GM21360 (cell line): Measurements from ENCODE around the gene DDX54.
"Not testable (repeated sequence)": the region's sequence is repeated elsewhere in the genome, so short reads cannot be mapped to it uniquely, and the experiment has no call there.

Experiments
- ATAC-seq: cut with Tn5 transposase; IDR thresholded peaks from one replicate; pipeline ENCODE4 v1.9.1; 2021; ENCODE audit warnings: mild to moderate bottlenecking, moderate library complexity; ENCODE audit not compliant: unreplicated experiment

DDX54 gene

GRCh38 chr12:113129664-113130456 lies 55.4 kb downstream of the DDX54 start:
- no peak for ATAC-seq

DNA sequence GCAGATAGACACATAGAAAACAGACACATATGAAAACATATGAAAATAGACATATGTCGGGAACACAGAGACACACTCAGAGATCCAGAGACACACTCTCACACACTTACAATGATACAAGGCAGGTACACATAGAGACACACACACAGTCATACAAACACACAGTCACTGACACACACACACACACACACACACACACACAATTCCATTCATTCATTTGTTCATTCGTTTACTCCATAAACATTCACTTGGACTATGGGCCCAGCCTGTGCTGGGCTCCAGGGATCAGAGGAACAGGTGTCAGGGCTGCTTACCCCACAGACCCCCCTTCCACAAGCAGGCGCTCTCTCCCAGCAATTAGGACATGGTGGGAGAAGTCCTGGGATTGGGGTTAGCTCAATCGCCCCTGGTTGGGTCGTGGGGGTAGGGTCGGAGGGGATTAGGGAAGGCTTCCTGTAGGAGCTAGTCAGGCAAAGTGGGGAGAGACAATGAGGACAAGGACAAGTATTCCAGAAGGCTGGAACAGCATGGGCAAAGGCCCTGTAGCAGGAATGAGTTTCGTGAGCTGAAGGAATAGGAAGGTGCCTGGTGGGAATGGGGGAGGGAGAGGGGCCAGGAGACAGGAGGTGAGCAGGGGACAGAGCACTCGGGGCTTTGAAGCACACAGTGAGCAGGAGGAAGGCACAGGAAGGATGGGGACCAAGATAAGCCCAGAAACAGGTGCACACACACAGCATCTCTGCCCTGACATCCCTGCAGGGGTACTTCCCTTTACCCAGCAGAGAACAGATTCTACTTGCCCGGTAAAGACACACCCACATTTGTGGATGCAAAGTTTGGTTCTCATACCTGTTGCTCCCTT lies 56.2 kb downstream of the DDX54 start:
- ATAC-seq = no peak

GRCh38 chr12:113127791-113128199 lies 57.5 kb downstream of the DDX54 start:
- ATAC-seq = no peak

GRCh38 chr12:113120670-113121370 lies 64.5 kb downstream of the DDX54 start:
- ATAC-seq = no peak

GRCh38 chr12:113119980-113120669 lies 65.2 kb downstream of the DDX54 start:
- no peak for ATAC-seq

DNA sequence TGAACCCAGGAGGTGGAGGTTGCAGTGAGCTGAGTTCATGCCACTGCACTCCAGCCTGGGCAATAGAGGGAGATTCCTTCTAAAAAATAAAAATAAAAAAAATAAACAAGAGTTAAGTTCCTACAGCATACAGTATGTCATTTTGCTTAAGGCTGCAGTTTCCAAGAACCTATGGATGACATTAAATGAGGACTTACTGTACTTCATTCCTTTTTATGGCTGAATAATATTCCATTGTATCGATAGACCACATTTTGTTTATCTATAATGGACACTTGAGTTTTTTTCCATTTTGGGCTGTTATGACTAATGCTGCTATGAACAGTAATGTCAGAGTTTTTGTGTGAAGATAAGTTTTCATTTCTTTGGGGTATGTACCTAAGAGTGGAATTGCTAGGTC lies 67.1 kb downstream of the DDX54 start:
- no peak for ATAC-seq

GRCh38 chr12:113117684-113118083 lies 67.6 kb downstream of the DDX54 start:
- not testable (repeated sequence) for ATAC-seq

GRCh38 chr12:113116875-113117274 lies 68.4 kb downstream of the DDX54 start:
- no peak for ATAC-seq

DNA sequence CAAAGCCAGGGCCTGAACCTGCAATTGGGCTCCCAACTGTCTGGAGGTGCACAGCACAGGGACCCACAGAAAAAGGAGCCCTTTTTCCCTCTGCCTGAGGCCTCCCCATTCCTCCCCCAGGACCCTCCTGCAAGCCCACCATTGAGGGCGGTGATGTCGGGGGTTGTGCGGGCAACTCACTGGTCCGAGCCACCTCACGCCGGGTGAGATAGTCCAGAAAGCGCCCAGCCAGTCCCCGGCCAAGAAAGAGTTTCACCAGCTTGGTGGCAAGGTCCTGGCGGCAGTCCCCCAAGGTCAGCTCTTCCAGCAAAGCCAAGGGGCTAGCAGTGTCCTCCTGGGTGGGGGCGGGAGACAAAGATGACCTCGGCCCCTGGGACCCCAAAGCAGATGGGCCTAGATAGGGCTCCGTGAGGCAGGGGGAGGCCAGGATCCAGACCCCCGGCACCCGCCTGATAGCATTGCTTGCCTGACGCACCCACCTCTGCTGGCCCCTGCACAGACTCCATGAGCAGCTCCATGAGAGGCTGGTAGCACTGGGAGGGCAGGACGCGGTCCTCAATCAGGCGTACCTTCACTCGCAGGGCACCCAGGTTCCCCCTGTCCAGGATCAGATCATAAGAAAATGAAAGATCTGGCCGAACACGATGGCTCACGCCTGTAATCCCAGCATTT lies 69.7 kb downstream of the DDX54 start:
- ATAC-seq = no peak

GRCh38 chr12:113114447-113115178 lies 70.7 kb downstream of the DDX54 start:
- no peak for ATAC-seq

DNA sequence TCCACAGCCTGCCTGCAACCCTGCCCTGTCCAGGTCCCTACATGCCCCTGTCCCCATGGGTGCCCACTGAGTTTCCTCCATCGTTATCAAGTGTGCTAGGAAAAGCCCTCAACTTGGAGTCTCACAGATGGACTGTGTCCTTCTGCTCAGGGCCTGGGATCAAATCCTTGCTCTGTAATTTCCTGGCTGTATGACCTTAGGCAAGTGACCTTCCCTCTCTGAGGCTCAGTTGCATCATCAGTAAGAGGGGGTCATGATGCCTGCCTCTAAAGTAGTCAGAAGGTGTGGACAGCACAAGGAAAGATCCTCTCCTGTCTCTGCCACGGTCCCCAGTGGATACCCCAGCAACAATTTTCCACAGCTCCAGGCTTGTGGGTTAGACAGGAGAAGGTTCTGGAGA lies 71.9 kb downstream of the DDX54 start:
- ATAC-seq = no peak

DNA sequence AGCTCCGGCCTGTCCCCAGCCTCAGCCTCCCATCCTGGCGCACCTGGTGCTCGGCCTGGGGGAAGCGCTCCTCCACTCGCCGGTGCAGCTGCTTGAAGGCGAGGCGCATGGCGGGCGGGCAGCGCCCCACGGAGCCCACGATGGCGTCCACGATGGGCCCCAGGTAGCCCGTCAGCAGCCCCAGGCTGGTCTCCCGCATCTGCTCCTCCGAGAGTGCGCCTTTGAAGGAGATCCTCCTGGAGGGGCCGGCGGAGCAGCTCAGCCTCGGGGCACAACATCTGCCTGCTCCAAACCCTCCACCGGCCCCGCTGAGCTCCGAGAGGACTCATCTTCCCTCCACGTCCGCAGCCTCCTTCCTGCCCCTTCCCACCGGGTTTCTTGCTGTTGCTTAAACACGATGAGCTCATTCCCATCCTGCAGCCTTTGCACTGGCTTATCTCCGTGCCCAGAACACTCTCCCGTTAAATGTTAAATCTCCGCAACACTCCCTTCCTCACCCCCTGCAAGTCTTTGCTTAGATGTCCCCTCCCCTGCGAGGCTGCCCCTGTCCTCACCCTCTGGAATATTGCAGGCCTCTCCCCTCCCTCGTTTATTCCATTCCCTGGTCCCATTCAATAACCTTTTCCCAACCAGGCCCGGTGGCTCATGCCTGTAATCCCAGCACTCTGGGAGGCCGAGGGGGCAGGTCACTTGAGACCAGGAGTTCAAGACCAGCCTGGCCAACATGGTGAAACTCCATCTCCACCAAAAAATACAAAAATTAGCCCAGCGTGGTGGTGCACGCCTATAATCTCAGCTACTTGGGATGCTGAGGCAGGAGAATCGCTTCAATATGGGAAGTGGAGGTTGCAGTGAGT lies 73.0 kb downstream of the DDX54 start:
- ATAC-seq = no peak

DNA sequence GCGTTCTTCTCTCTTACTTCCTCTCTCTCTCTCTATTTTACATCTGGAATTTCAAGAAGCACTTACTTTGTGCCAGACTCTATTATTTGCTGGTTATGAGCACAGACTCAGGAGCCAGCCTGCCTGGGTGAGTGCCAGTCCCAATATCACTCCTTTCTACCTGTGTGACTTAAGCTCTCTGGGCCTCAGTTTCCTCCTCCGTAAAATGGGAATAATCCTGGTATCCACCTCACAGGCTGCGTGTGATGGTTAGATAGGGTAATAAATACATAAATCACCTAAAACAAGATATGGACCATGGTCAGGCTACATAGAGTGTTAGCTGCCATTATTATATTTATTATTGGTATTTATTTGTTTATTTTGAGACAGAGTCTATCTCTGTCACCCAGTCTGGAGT lies 74.0 kb downstream of the DDX54 start:
- ATAC-seq = no peak

DNA sequence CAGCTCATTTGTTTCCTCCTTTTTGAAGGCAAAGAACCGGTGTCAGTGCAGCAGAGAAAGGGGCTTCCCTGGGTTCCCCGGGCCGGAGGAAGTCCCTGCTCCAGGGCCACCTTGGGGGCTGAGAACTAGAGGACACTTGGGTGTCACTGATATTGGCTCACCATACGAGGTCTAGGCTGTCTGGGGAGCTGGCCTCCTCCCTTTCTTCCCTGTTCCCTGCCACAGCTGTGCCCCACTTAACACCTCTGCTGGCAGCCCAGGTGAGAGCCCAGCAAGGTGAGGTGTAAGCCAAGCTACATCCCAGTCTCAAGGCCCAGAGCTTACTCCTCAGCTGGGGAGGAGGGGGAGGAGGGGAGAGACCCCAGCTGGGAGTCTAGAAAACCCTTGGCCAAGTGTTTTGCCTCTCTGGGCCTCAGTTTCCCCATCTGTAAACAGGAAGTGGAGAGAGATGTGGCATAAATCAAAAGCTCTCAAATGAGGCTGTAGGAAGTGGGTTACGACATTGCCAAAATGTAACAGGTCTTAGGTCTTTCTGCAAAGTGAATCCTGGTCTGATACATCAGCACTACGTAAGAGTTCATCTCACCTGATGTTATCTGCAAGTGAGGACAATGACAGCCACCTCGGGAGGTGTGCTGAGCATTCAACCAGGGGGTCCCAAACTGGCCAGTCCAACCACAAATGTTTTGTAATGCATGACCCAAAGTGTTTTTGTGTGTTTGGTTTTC lies 75.2 kb downstream of the DDX54 start:
- ATAC-seq = no peak

DNA sequence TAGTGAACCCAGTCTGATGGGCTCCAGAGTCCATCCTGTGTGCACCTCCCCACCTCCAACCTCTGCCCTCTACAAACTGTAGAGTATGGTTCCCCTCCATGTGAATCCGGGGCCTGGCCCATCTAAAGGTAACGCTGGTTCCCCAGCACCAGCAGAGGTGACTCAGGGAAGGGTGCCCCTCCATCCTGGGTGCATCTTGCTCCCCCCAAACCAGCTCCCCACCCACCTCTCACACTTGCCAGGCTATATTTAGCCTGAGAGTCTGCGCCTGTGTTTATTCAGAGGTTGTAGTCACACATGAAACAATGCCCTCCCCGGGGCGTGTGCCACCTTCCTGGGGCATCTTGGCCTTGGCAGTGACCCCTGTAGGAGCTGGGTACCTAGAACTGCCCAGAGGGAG lies 75.9 kb downstream of the DDX54 start:
- ATAC-seq = no peak

GRCh38 chr12:113108308-113108707 lies 77.0 kb downstream of the DDX54 start:
- no peak for ATAC-seq
